Adrenal gland (tissue), 12 donors: ENCODE measurements around the gene CCDC28B. TPM values are rescaled to one million over a fixed set of nuclear protein-coding genes. Genes with fewer than 3 reads are reported as not detected.

Experiments
- DNase-seq, 7 donors: peaks; one replicate each; pipeline ENCODE4 v3.0.0-alpha.2; 2019 to 2020
- H3K27ac ChIP-seq, 5 donors: fragments of 200-600 bp; sonication (generic) in 4 of 5; 1 replicate in 3 of 5; 2 replicates in 2 of 5; pipeline versions ENCODE4 v1.5.1 to v1.8.0; 2016 to 2020; ENCODE audit warnings: mild to moderate bottlenecking in 1 of 5
- H3K27me3 ChIP-seq: fragments of 200-600 bp; 2 replicates; pipeline ENCODE4 v1.8.0; 2021
- H3K36me3 ChIP-seq, 2 donors: fragments of 200-600 bp; replicated peaks in 1 of 2; 1 replicate in 1 of 2; 2 replicates in 1 of 2; pipeline versions ENCODE4 v1.5.1 to v1.8.0; 2018 to 2022
- H3K4me1 ChIP-seq, 2 donors: fragments of 200-600 bp; replicated peaks in 1 of 2; 1 replicate in 1 of 2; 2 replicates in 1 of 2; pipeline versions ENCODE4 v1.5.1 to v1.8.0; 2018 to 2021
- H3K4me3 ChIP-seq, 4 donors: fragments of 200-600 bp; sonication (generic) in 3 of 4; one replicate each; pipeline ENCODE4 v1.5.1; 2016 to 2018
- H3K9me3 ChIP-seq, 3 donors: fragments of 200-600 bp; sonication (generic) in 1 of 3; replicated peaks in 1 of 3; 1 replicate in 2 of 3; 2 replicates in 1 of 3; pipeline versions ENCODE4 v1.5.1 to v1.8.0; 2016 to 2021
- CTCF ChIP-seq, 6 experiments: fragments of 450-650 bp in 4 of 6; fragments of 200-600 bp in 2 of 6; sonication (generic) in 1 of 6; IDR thresholded peaks; 1 replicate in 5 of 6; 2 replicates in 1 of 6; pipeline versions ENCODE4 v1.5.1 to v1.8.0; 2016 to 2021; ENCODE audit warnings: antibody characterized with exemption in 6 of 6, mild to moderate bottlenecking in 2 of 6, moderate library complexity in 1 of 6
- POLR2A ChIP-seq, 2 donors: fragments of 450-650 bp; IDR thresholded peaks; one replicate each; pipeline ENCODE4 v1.6.1; 2017; ENCODE audit warnings: antibody characterized with exemption in 2 of 2, mild to moderate bottlenecking in 2 of 2, moderate library complexity in 1 of 2
- WGBS, 4 donors: extraction: QIAGEN DNeasy Blood & Tissue Kit in 2 of 4; methylation state at CpG; one replicate each; pipeline versions ENCODE4 v1.1.5 to v1.1.7; 2013 to 2017; 5-methylcytosine and 5-hydroxymethylcytosine counted together
- intact Hi-C, 2 donors: fragments of 100-400 bp; cut with DNase I; formaldehyde crosslinking; loops; one replicate each; pipeline versions ENCODE4 v1.14.1 to v1.15.0; 2022 to 2023
- polyA plus RNA-seq, 3 donors: library from polyadenylated mRNA; stranded (reverse); fragments of 200-250 nt in 2 of 3; fragments of 350-450 nt in 1 of 3; fragmentation: Illumina TruSeq in 1 of 3; extraction: RNeasy Lipid Tissue Mini Kit (QIAGEN cat#74804) in 1 of 3; gene quantifications; one replicate each; pipeline ENCODE4 v1.2.3, GENCODE V29; 2013 to 2014
- total RNA-seq, 9 donors: library from RNA; depleted of rRNA in 4 of 9; stranded (reverse); fragments of >200 nt in 4 of 9; fragments of 120-200 nt in 1 of 9; fragmentation: NEBNext Ultra II Directional in 1 of 9; extraction: Animal tissue kit (Norgen Biotek cat#: 25700) in 1 of 9; gene quantifications; one replicate each; pipeline versions ENCODE4 v1.1.0 to v1.2.4, GENCODE V29; 2013 to 2023
- donor health status: healthy with polysubstance abuse.
- donor health status: Bipolar disorder and iron deficiency.
- donor health status: DM: yes; HTN: yes; CAD: no.
- donor health status: DM: no; HTN: no; CAD: no.
- donor health status: DM: no; HTN: no; CAD: no.
- donor health status: DM: yes; HTN: yes; CAD: no.

CCDC28B gene
- total and polyA plus RNA-seq, 12 donors = 3.4 to 47.7 (median 21.4) TPM

- 44 to 54% (median 49%) methylated on average over 5 to 9 of the region's 9 CpGs for WGBS, 4 donors
- Histone ChIP-seq H3K9me3 (no peaks in the 10 kb centered on the region), H3K36me3 (no peaks in the 10 kb centered on the region), H3K27me3 (no peaks in the 10 kb centered on the region), H3K4me1 (peaks cover 0 to 19% of the 10 kb centered on the region in 2 donors), H3K27ac (peak overlapping the region in 3 of 5 donors; percentile 45 to 72 (median 60)), H3K4me3 (no peak overlapping the region)
- DNase-seq = peak; percentile 53 to 86 (median 69)
- intact Hi-C loops = loop anchor here in 1 of 2 donors (5.0 kb wide), 1 partner anchor 48 kb away; the partner anchor contains the start of gene CCDC28B
- TF ChIP-seq POLR2A (IDR thresholded peaks at IDR 0.05) (peak in 1 of 2 donors; percentile 12), CTCF (IDR thresholded peaks at IDR 0.05) (no peak)
These were observed 49.6 kb downstream of the CCDC28B start for GRCh38 chr1:32249831-32250525.

GRCh38 chr1:32250893-32251716, 50.7 kb downstream of the CCDC28B start, which contains the start of gene LCK:
LCK (plus strand) TSS chr1:32251265; CDS start chr1:32274330, 23,065 bp downstream.
- no peaks in the 10 kb centered on the region for H3K27me3 ChIP-seq
- H3K9me3 ChIP-seq = no peaks in the 10 kb centered on the region
- H3K27ac ChIP-seq = peak within 1 kb of the TSS in 3 of 5 donors; percentile 45 to 72 (median 60)
- peaks cover 0 to 17% of the 10 kb centered on the region in 2 donors for H3K4me1 ChIP-seq
- DNase-seq = no peak
- 75 to 84% (median 81%) methylated on average over 17 to 25 of the region's 25 CpGs for whole genome bisulfite sequencing, 4 donors
- no peak within 1 kb of the TSS for H3K4me3 ChIP-seq
- TF ChIP-seq CTCF (IDR thresholded peaks at IDR 0.05) (no peak), POLR2A (IDR thresholded peaks at IDR 0.05) (no peak)
- H3K36me3 ChIP-seq = no peaks in the 10 kb centered on the region
- intact Hi-C loops = no loop called here

Other genes starting within 250 kb of the CCDC28B start
- 100 to 1,000 TPM in 1 of 9 donors, 10 to 100 TPM in 8; 50.1 to 108 (median 77.1) TPM for gene KHDRBS1, start 186.7 kb upstream of the CCDC28B start, total RNA-seq
- gene KHDRBS1, start 186.7 kb upstream of the CCDC28B start, polyA plus RNA-seq = 10 to 100 TPM; 37.3 to 88.2 (median 43.7) TPM
- 10 to 100 TPM in 4 of 9 donors, 1 to 10 TPM in 5; 4.4 to 17.4 (median 8.9) TPM for gene TMEM39B, start 127.7 kb upstream of the CCDC28B start, total RNA-seq
- 10 to 100 TPM in 2 of 3 donors, 1 to 10 TPM in 1; 9.2 to 15.1 (median 14.2) TPM for gene TMEM39B, start 127.7 kb upstream of the CCDC28B start, polyA plus RNA-seq
- 10 to 100 TPM; 39.3 to 86.6 (median 71.5) TPM for gene KPNA6, start 92.5 kb upstream of the CCDC28B start, total RNA-seq
- gene KPNA6, start 92.5 kb upstream of the CCDC28B start, polyA plus RNA-seq = 10 to 100 TPM in 1 of 3 donors, 1 to 10 TPM in 2; 9.3 to 31.2 (median 9.5) TPM
- gene TXLNA, start 20.9 kb upstream of the CCDC28B start, total RNA-seq = 10 to 100 TPM; 52.7 to 97.4 (median 66.1) TPM
- gene TXLNA, start 20.9 kb upstream of the CCDC28B start, polyA plus RNA-seq = 10 to 100 TPM; 14.9 to 51.0 (median 25.7) TPM
- gene IQCC, start 5.1 kb downstream of the CCDC28B start, total RNA-seq = 1 to 10 TPM; 1.5 to 3.6 (median 2.7) TPM
- gene IQCC, start 5.1 kb downstream of the CCDC28B start, polyA plus RNA-seq = 1 to 10 TPM; 3.1 to 3.9 (median 3.6) TPM
- gene DCDC2B, start 8.5 kb downstream of the CCDC28B start, total RNA-seq = not detected
- gene DCDC2B, start 8.5 kb downstream of the CCDC28B start, polyA plus RNA-seq = not detected
- gene TMEM234, start 21.8 kb downstream of the CCDC28B start, total RNA-seq = 10 to 100 TPM in 7 of 9 donors, 1 to 10 TPM in 2; 2.1 to 27.1 (median 16.3) TPM
- gene TMEM234, start 21.8 kb downstream of the CCDC28B start, polyA plus RNA-seq = 10 to 100 TPM; 10.2 to 57.7 (median 34.6) TPM
- gene EIF3I, start 21.8 kb downstream of the CCDC28B start, total RNA-seq = 100 to 1,000 TPM; 187 to 672 (median 202) TPM
- gene EIF3I, start 21.8 kb downstream of the CCDC28B start, polyA plus RNA-seq = 100 to 1,000 TPM; 196 to 312 (median 294) TPM
- gene FAM167B, start 46.6 kb downstream of the CCDC28B start, total RNA-seq = 10 to 100 TPM in 8 of 9 donors, 1 to 10 TPM in 1; 3.2 to 34.5 (median 26.0) TPM
- 10 to 100 TPM in 2 of 3 donors, 1 to 10 TPM in 1; 5.8 to 58.2 (median 30.0) TPM for gene FAM167B, start 46.6 kb downstream of the CCDC28B start, polyA plus RNA-seq
- gene LCK, start 50.7 kb downstream of the CCDC28B start, total RNA-seq = 1 to 10 TPM in 6 of 9 donors, under 1 TPM in 3; 0.30 to 2.7 (median 1.9) TPM
- gene LCK, start 50.7 kb downstream of the CCDC28B start, polyA plus RNA-seq = 1 to 10 TPM in 2 of 3 donors, under 1 TPM in 1; 0.46 to 2.9 (median 1.2) TPM
- 10 to 100 TPM; 52.2 to 95.2 (median 76.9) TPM for gene HDAC1, start 91.5 kb downstream of the CCDC28B start, total RNA-seq
- gene HDAC1, start 91.5 kb downstream of the CCDC28B start, polyA plus RNA-seq = 10 to 100 TPM; 54.4 to 70.1 (median 59.6) TPM
- 10 to 100 TPM; 24.2 to 82.2 (median 49.0) TPM for gene MARCKSL1, start 135.6 kb downstream of the CCDC28B start, total RNA-seq
- 10 to 100 TPM; 34.4 to 54.8 (median 49.2) TPM for gene MARCKSL1, start 135.6 kb downstream of the CCDC28B start, polyA plus RNA-seq
- 10 to 100 TPM in 3 of 9 donors, 1 to 10 TPM in 6; 1.3 to 12.8 (median 6.5) TPM for gene FAM229A, start 161.9 kb downstream of the CCDC28B start, total RNA-seq
- 100 to 1,000 TPM in 1 of 3 donors, 10 to 100 TPM in 1, 1 to 10 TPM in 1; 1.6 to 110 (median 56.7) TPM for gene FAM229A, start 161.9 kb downstream of the CCDC28B start, polyA plus RNA-seq
- gene TSSK3, start 161.9 kb downstream of the CCDC28B start, total RNA-seq = 1 to 10 TPM in 6 of 9 donors, under 1 TPM in 2, not detected in 1; 0.69 to 5.3 (median 2.1) TPM
- 1 to 10 TPM in 2 of 3 donors, under 1 TPM in 1; 0.84 to 2.1 (median 1.2) TPM for gene TSSK3, start 161.9 kb downstream of the CCDC28B start, polyA plus RNA-seq
- 100 to 1,000 TPM in 8 of 9 donors, 10 to 100 TPM in 1; 95.5 to 153 (median 117) TPM for gene BSDC1, start 193.8 kb downstream of the CCDC28B start, total RNA-seq
- gene BSDC1, start 193.8 kb downstream of the CCDC28B start, polyA plus RNA-seq = 10 to 100 TPM; 47.9 to 80.2 (median 63.9) TPM